Mesendoderm (in vitro differentiated cells): ENCODE measurements around the gene LGR4.

Experiments used
- DNase-seq: peaks from one replicate; pipeline ENCODE4 v3.0.0; 2013
- H2AK5ac ChIP-seq: 2 replicates; pipeline ENCODE4 v1.6.1; 2013; ENCODE audit warnings: low read length, inconsistent platforms
- H2BK120ac ChIP-seq: 2 replicates; pipeline ENCODE4 v1.6.1; 2013; ENCODE audit warnings: low read depth, mild to moderate bottlenecking, low read length, moderate library complexity, mixed read lengths
- H2BK15ac ChIP-seq: replicated peaks from 2 replicates; pipeline ENCODE4 v1.6.1; 2013; ENCODE audit warnings: low read depth, mild to moderate bottlenecking, moderate library complexity
- H2BK5ac ChIP-seq: 2 replicates; pipeline ENCODE4 v1.6.1; 2013; ENCODE audit warnings: low read length, inconsistent platforms
- H3K18ac ChIP-seq: 2 replicates; pipeline ENCODE4 v1.6.1; 2013; ENCODE audit warnings: mild to moderate bottlenecking, low read length, mixed read lengths
- H3K23ac ChIP-seq: one replicate; pipeline ENCODE4 v1.6.1; 2013; ENCODE audit warnings: low read length
- H3K27ac ChIP-seq: 2 replicates; pipeline ENCODE4 v1.5.1; 2013; ENCODE audit warnings: low read depth, mild to moderate bottlenecking, inconsistent platforms, low read length, moderate library complexity
- H3K27me3 ChIP-seq: 2 replicates; pipeline ENCODE4 v1.6.1; 2013; ENCODE audit warnings: low read length, control low read depth, mild to moderate bottlenecking, inconsistent platforms; ENCODE audit not compliant: insufficient read depth, poor library complexity
- H3K36me3 ChIP-seq: 2 replicates; pipeline ENCODE4 v1.6.1; 2013; ENCODE audit warnings: low read length, inconsistent platforms; ENCODE audit not compliant: control insufficient read depth, insufficient read depth
- H3K4ac ChIP-seq: one replicate; pipeline ENCODE4 v1.6.1; 2013; ENCODE audit warnings: low read depth, mild to moderate bottlenecking, low read length, moderate library complexity
- H3K4me1 ChIP-seq: 2 replicates; pipeline ENCODE4 v1.6.1; 2013; ENCODE audit warnings: low read depth, low read length, inconsistent platforms; ENCODE audit not compliant: control insufficient read depth
- H3K4me2 ChIP-seq: 2 replicates; pipeline ENCODE4 v1.6.1; 2013; ENCODE audit warnings: low read length
- H3K4me3 ChIP-seq: 2 replicates; pipeline ENCODE4 v1.5.1; 2013; ENCODE audit warnings: mild to moderate bottlenecking, low read length
- H3K56ac ChIP-seq: one replicate; pipeline ENCODE4 v1.6.1; 2013; ENCODE audit warnings: low read length
- H3K79me1 ChIP-seq: 2 replicates; pipeline ENCODE4 v1.6.1; 2013; ENCODE audit warnings: low read length, inconsistent platforms
- H3K79me2 ChIP-seq: 2 replicates; pipeline ENCODE4 v1.6.1; 2013; ENCODE audit warnings: mild to moderate bottlenecking, low read length; ENCODE audit not compliant: control insufficient read depth, insufficient read depth
- H3K9ac ChIP-seq: 2 replicates; pipeline ENCODE4 v1.6.1; 2013; ENCODE audit warnings: low read length, inconsistent platforms
- H4K5ac ChIP-seq: one replicate; pipeline ENCODE4 v1.6.1; 2013; ENCODE audit warnings: low read length
- H4K8ac ChIP-seq: one replicate; pipeline ENCODE4 v1.6.1; 2013; ENCODE audit warnings: low read depth, mild to moderate bottlenecking, control low read depth, low read length, moderate library complexity
- WGBS: extraction: QIAGEN DNeasy Blood & Tissue Kit; methylation state at CpG from one replicate; pipeline ENCODE4 v1.1.7; 2013; ENCODE audit warnings: low lambda C conversion rate, missing lambda C conversion rate; ENCODE audit not compliant: insufficient coverage; ENCODE audit errors: extremely low coverage; 5-methylcytosine and 5-hydroxymethylcytosine counted together

The LGR4 gene

DNA sequence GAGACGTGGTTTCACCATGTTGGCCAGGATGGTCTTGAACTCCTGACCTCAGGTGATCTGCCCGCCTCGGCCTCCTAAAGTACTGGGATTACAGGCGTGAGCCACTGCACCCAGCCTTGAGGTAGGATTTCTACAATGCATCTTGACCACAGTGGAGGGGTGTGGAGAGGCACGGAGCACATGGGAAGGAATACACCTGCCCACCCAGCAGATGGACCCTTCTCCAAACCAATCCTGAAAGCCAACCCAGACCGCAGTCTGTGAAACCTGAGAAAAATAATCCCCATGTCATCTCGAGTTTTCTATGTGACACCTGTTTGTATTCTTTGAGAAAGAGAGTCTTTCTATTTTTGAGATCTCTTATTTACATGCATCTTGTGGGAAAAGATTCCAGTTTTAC lies 32.5 kb downstream of the LGR4 start:
- WGBS = no CpG with 5 or more reads among the region's 7 CpGs
- no peak overlapping the region for H3K56ac ChIP-seq
- no peak overlapping the region for H4K8ac ChIP-seq
- H3K79me1 ChIP-seq = peaks cover 9% of the 10 kb centered on the region
- peaks cover 9% of the 10 kb centered on the region for H3K79me2 ChIP-seq
- no peak overlapping the region for H2BK120ac ChIP-seq
- H3K23ac ChIP-seq = no peak overlapping the region
- no peak overlapping the region for H2BK5ac ChIP-seq
- H3K4me1 ChIP-seq = no peaks in the 10 kb centered on the region
- H3K4me2 ChIP-seq = no peak overlapping the region
- no peaks in the 10 kb centered on the region for H3K27me3 ChIP-seq
- H4K5ac ChIP-seq = no peak overlapping the region
- no peaks in the 10 kb centered on the region for H3K36me3 ChIP-seq
- H3K4me3 ChIP-seq = no peak overlapping the region
- H3K4ac ChIP-seq = no peak overlapping the region
- no peak overlapping the region for H3K18ac ChIP-seq
- H3K27ac ChIP-seq = no peak overlapping the region
- H2BK15ac ChIP-seq = no peak overlapping the region
- no peak for DNase-seq
- no peak overlapping the region for H2AK5ac ChIP-seq
- no peak overlapping the region for H3K9ac ChIP-seq

DNA sequence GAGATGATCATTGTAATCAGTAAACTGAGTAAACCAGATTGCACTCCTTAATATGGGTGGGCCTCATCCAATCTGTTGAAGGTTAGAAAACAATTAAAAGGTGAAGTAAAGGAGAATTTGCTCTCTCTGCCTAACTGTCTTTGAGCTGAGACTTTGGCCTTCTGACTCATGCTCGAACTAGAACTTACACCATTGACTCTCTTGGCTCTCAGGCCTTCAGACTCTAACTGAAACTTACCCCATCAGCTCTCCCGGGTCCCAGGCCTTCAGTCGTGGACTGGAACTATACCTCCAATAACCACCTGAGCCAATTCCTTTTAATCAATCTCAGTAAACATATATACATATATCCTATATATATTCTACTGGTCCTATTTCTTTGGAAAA lies 34.0 kb downstream of the LGR4 start:
- no peak overlapping the region for H2BK120ac ChIP-seq
- H3K56ac ChIP-seq = no peak overlapping the region
- H3K4me3 ChIP-seq = no peak overlapping the region
- no peak overlapping the region for H4K8ac ChIP-seq
- no peaks in the 10 kb centered on the region for H3K27me3 ChIP-seq
- H3K27ac ChIP-seq = no peak overlapping the region
- H3K4me2 ChIP-seq = no peak overlapping the region
- no peak overlapping the region for H2BK15ac ChIP-seq
- H3K79me1 ChIP-seq = peaks cover 14% of the 10 kb centered on the region
- no peak overlapping the region for H3K23ac ChIP-seq
- H2AK5ac ChIP-seq = no peak overlapping the region
- no peak overlapping the region for H4K5ac ChIP-seq
- no peak overlapping the region for H3K9ac ChIP-seq
- no peak for DNase-seq
- no peak overlapping the region for H3K4ac ChIP-seq
- H3K4me1 ChIP-seq = no peaks in the 10 kb centered on the region
- H3K36me3 ChIP-seq = no peaks in the 10 kb centered on the region
- peaks cover 11% of the 10 kb centered on the region for H3K79me2 ChIP-seq
- H3K18ac ChIP-seq = no peak overlapping the region
- no peak overlapping the region for H2BK5ac ChIP-seq
- no CpG with 5 or more reads among the region's 3 CpGs for WGBS

DNA sequence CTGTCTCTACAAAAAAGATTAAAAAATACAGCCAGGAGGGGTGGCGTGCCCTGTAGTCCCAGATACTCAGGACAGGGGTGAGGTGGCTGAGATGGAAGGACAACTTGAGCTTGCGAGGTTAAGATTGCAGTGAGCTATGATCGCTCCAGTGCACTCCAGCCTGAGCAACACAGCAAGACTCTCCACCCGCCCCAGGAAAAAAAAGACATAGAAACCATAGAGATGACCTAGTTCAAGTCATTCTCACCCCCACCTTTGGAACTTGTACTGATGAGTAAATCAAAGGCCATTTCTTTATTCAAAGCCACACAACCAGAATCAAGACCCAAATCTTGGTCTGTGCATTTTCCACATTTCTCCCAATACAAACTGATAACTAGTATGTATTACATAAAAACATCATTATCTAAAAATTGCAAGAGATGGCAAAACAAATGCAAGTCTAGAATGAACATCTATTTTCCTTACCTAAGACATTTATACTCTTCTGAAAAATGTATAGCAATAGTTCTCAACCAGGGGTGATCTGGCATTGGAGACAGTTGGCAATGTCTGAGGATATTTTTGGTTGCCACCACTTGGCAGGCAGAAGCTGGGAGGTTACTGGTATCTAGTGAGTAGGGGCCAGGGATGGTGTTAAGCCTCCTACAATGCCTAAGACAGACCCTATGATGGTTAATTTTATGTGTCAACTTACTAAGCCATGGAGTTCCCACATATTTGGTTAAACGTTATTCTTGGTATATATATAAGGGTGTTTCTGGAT lies 34.6 kb downstream of the LGR4 start:
- no peak for DNase-seq
- Histone ChIP-seq H2BK120ac (no peak overlapping the region), H3K23ac (no peak overlapping the region), H3K18ac (no peak overlapping the region), H3K4me2 (no peak overlapping the region), H2AK5ac (no peak overlapping the region), H3K4me1 (no peaks in the 10 kb centered on the region), H3K56ac (no peak overlapping the region), H4K5ac (no peak overlapping the region), H2BK5ac (no peak overlapping the region), H3K79me1 (peaks cover 13% of the 10 kb centered on the region), H2BK15ac (no peak overlapping the region), H3K4me3 (no peak overlapping the region), H3K27ac (no peak overlapping the region), H3K36me3 (no peaks in the 10 kb centered on the region), H3K9ac (no peak overlapping the region), H3K4ac (no peak overlapping the region), H3K79me2 (peaks cover 8% of the 10 kb centered on the region), H3K27me3 (no peaks in the 10 kb centered on the region), H4K8ac (no peak overlapping the region)
- no CpG with 5 or more reads among the region's 5 CpGs for WGBS

DNA sequence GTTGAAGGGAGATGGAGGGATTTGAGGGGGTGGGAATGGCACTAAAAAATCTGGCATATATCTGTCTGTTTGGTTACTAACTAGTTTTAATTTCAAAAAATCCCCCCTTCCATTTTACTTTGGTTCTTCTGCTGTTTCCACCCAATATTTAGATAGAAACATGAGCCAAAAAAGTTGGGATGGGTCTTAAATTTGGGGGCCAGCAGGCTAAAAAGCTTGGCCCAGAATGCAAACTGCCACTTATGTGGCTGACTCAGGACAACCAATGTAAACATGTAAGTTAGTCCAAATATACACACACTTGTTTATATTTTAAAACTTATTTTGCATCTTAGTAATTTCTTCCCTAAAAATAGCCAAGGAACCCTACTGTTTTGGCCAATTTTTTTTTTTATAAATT lies 35.7 kb downstream of the LGR4 start:
- no peak overlapping the region for H3K18ac ChIP-seq
- no peak for DNase-seq
- H4K5ac ChIP-seq = no peak overlapping the region
- H3K9ac ChIP-seq = no peak overlapping the region
- H3K27me3 ChIP-seq = no peaks in the 10 kb centered on the region
- H3K56ac ChIP-seq = no peak overlapping the region
- H2BK120ac ChIP-seq = no peak overlapping the region
- peaks cover 9% of the 10 kb centered on the region for H3K79me2 ChIP-seq
- no peaks in the 10 kb centered on the region for H3K4me1 ChIP-seq
- H3K79me1 ChIP-seq = peaks cover 14% of the 10 kb centered on the region
- H3K4me2 ChIP-seq = no peak overlapping the region
- H3K23ac ChIP-seq = no peak overlapping the region
- no peak overlapping the region for H2BK5ac ChIP-seq
- no peak overlapping the region for H3K4me3 ChIP-seq
- H2AK5ac ChIP-seq = no peak overlapping the region
- H4K8ac ChIP-seq = no peak overlapping the region
- no peak overlapping the region for H2BK15ac ChIP-seq
- no peak overlapping the region for H3K27ac ChIP-seq
- H3K36me3 ChIP-seq = no peaks in the 10 kb centered on the region
- H3K4ac ChIP-seq = no peak overlapping the region

DNA sequence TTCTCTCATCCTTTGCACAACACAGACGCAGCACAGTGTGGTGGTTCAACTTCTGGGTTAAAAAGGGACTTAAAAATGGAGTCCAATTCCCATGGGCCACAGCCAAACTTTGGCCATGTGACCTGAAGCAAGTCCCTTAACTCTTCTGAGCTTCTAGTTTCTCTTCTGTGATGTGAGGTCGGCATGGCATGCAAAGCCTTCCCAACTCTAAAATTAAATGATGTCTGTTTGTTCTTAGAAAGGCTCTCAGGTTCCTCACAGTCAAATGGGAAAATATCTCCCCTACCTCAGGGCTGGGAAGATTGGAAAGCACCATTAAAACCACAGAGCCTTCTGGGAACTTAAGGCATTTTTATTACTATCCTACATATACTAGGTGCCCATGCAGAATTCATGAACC lies 38.8 kb downstream of the LGR4 start:
- no peak overlapping the region for H3K23ac ChIP-seq
- no peak for DNase-seq
- peaks cover 13% of the 10 kb centered on the region for H3K79me2 ChIP-seq
- no peaks in the 10 kb centered on the region for H3K36me3 ChIP-seq
- no peak overlapping the region for H3K18ac ChIP-seq
- H3K4me1 ChIP-seq = peaks cover 6% of the 10 kb centered on the region
- H3K27ac ChIP-seq = no peak overlapping the region
- no peak overlapping the region for H4K5ac ChIP-seq
- H3K9ac ChIP-seq = no peak overlapping the region
- no peak overlapping the region for H2AK5ac ChIP-seq
- H2BK5ac ChIP-seq = no peak overlapping the region
- WGBS = no CpG with 5 or more reads among the region's 2 CpGs
- H3K4me3 ChIP-seq = no peak overlapping the region
- H3K27me3 ChIP-seq = no peaks in the 10 kb centered on the region
- no peak overlapping the region for H3K4ac ChIP-seq
- H4K8ac ChIP-seq = no peak overlapping the region
- H2BK120ac ChIP-seq = no peak overlapping the region
- H3K79me1 ChIP-seq = peaks cover 18% of the 10 kb centered on the region
- H2BK15ac ChIP-seq = no peak overlapping the region
- H3K56ac ChIP-seq = no peak overlapping the region
- H3K4me2 ChIP-seq = no peak overlapping the region

DNA sequence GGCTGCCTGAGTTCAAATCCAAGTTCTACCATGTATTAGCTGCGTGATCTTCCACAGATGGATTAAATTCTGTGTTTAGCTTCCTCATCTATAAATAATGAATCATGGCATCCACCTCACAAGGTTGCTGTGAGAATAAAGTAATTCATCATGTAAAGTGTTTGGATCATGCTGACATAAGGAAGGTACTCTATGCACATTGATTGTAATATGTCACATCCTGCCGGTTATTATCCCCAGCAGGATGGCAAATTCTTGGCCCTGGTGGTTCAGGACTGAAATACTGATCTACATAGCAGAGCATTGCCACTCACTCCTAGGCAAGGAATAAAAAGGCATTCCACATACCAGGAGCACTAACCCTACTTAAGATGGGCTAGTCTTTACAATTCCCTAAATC lies 40.8 kb downstream of the LGR4 start:
- Histone ChIP-seq H3K23ac (no peak overlapping the region), H3K36me3 (no peaks in the 10 kb centered on the region), H3K4me2 (no peak overlapping the region), H3K4me3 (no peak overlapping the region), H3K79me2 (peaks cover 13% of the 10 kb centered on the region), H2BK120ac (no peak overlapping the region), H3K27me3 (no peaks in the 10 kb centered on the region), H3K79me1 (peaks cover 18% of the 10 kb centered on the region), H3K4ac (no peak overlapping the region), H3K56ac (no peak overlapping the region), H3K4me1 (peaks cover 10% of the 10 kb centered on the region), H3K18ac (no peak overlapping the region), H2BK15ac (no peak overlapping the region), H2AK5ac (no peak overlapping the region), H3K9ac (no peak overlapping the region), H3K27ac (no peak overlapping the region), H4K8ac (no peak overlapping the region), H4K5ac (no peak overlapping the region), H2BK5ac (no peak overlapping the region)
- no CpG with 5 or more reads among the region's 2 CpGs for WGBS
- no peak for DNase-seq
